Keratinocyte (primary cell): ENCODE results near the gene GIMAP6.

ENCODE experiments used
- EZH2 ChIP-seq: IDR thresholded peaks from one replicate; pipeline ENCODE4 v1.6.1; 2012; ENCODE audit warnings: inconsistent platforms, mild to moderate bottlenecking, low read length, moderate library complexity
- TF ChIP-seq, protein P1 (sequence below), 3 experiments: IDR thresholded peaks in 1 of 3; conservative IDR thresholded peaks in 1 of 3; optimal IDR thresholded peaks in 1 of 3; 2 replicates in 2 of 3; 3 replicates in 1 of 3; pipeline versions ENCODE3 to v1.5.1; 2011; ENCODE audit warnings: low read length in 3 of 3, mild to moderate bottlenecking in 3 of 3, moderate library complexity in 2 of 3, control low read depth in 1 of 3, inconsistent platforms in 1 of 3; ENCODE audit not compliant: insufficient read depth in 2 of 3; ENCODE audit errors: extremely low read depth in 1 of 3

GRCh38 chr7:150668977-150669376 lies 36.8 kb upstream of the GIMAP6 start:
- TF ChIP-seq, protein P1, sequence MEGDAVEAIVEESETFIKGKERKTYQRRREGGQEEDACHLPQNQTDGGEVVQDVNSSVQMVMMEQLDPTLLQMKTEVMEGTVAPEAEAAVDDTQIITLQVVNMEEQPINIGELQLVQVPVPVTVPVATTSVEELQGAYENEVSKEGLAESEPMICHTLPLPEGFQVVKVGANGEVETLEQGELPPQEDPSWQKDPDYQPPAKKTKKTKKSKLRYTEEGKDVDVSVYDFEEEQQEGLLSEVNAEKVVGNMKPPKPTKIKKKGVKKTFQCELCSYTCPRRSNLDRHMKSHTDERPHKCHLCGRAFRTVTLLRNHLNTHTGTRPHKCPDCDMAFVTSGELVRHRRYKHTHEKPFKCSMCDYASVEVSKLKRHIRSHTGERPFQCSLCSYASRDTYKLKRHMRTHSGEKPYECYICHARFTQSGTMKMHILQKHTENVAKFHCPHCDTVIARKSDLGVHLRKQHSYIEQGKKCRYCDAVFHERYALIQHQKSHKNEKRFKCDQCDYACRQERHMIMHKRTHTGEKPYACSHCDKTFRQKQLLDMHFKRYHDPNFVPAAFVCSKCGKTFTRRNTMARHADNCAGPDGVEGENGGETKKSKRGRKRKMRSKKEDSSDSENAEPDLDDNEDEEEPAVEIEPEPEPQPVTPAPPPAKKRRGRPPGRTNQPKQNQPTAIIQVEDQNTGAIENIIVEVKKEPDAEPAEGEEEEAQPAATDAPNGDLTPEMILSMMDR (optimal IDR thresholded peaks at IDR 0.05 in 1 of 3, IDR thresholded peaks at IDR 0.05 in 1 of 3, conservative IDR thresholded peaks at IDR 0.05 in 1 of 3; ENCODE audit: extremely low read depth in 1 of 3, insufficient read depth in 2 of 3, low read length in 3 of 3): no peak
- TF ChIP-seq EZH2: no peak
